HG03139 (cell line): ENCODE measurements around the gene ABHD13.
A peak's percentile ranks its signal among the peaks of the same experiment; 100 is the strongest.
"Not testable (repeated sequence)": the region's sequence is repeated elsewhere in the genome, so short reads cannot be mapped to it uniquely, and the experiment has no call there.

ENCODE experiments used
- ATAC-seq: cut with Tn5 transposase; IDR thresholded peaks from one replicate; pipeline ENCODE4 v1.9.1; 2021; ENCODE audit not compliant: unreplicated experiment

The ABHD13 gene

GRCh38 chr13:108218044-108218974, at the start of gene ABHD13:
Gene ABHD13 (plus strand): TSS chr13:108218392. CDS start chr13:108229219, 10,827 bp downstream.
- peak; percentile 68 for ATAC-seq

DNA sequence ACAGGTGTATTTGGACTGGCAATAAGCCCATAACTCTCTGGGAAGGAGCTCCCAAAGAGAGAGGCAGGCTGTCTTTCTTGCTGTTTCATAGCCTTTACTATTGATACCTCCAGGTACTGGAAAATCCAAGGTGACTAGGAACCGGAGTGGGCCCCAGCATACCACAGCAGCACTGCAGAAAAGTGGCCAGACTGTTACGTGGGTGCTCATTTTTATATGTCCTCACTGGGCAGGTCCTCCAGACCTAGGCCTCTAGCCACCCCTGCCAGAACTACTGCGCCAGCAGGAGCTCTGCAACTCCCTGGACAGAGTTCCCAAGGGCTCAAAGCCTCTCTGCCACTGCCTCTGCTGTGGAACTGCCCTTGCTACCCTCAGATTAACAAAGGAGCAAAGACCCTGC, 49.3 kb upstream of the ABHD13 start:
- no peak for ATAC-seq

- ATAC-seq, result peak; percentile 58
Measured at GRCh38 chr13:108176685-108177274, 41.4 kb upstream of the ABHD13 start.

DNA sequence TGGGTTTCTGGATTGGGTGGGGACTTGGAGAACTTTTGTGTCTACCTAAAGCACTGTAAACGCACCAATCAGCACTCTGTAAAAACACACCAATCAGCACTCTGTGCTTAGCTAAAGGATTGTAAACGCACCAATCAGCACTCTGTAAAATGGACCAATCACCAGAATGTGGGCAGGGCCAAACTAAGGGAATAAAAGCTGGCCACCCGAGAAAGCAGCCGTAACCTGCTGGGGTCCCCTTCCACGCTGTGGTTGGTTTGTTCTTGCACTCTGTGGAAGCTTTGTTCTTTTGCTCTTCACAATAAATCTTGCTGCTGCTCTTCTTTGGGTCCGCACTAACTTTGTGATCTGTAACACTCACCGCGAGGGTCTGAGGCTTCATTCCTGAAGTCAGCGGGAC, 40.1 kb upstream of the ABHD13 start:
- no peak for ATAC-seq

GRCh38 chr13:108182652-108183051, 35.5 kb upstream of the ABHD13 start:
- ATAC-seq, result no peak

DNA sequence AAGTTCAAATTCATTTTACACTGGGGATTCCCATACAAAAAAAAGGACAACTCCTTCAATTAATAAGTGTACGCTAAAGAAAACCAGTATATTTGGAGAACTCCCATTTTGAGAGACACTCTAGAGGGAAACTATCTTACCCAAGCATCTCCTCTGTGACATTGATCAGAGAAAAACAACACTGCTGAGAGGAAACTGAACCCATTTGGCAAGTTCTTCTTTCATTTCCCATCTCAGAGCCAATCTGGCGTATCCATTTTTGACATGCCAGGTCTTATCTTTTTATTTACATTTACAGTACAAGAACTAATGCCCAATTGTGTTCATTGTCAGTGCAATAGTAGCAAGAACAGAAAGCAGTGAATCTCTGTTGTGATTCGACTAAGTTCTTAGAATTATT, 33.0 kb upstream of the ABHD13 start:
- ATAC-seq, result no peak

DNA sequence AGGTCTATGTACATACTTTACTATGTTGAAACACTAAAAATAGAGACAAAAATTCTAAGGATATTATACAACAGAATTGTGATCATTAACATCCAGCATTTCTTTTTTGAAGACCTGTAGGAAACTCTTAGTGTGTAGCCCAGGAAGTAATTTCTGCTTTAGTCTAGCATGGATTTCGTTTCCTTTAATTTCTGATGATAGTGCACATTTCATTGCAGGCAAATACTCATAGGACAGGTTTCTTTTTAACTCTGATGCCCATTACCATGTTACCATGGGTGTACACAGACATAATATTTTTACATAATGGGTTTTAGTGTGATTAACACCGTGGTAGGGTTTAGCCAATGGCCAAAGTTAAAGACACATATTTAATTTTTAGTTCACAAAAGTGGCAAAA, 29.9 kb upstream of the ABHD13 start:
- no peak for ATAC-seq

GRCh38 chr13:108190897-108191296, 27.3 kb upstream of the ABHD13 start:
- ATAC-seq, result no peak

DNA sequence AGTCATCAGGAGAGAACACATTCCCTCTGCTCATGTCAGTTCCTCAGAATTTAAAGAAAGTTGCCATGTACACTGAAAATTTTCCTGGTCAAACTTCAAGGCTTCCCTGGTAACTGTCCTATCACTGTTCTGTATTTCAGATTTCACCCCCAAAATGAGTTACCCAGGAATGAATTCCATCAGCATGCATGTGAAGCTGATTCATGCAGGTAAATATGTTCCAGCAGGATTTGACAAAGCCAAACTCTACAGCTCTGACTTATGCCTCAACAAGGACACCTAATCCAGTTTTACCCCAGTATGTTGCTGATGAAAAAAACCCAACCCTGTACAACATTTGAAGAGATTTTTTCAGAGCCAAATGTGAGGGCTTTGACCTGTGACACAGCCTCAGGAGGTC, 24.4 kb upstream of the ABHD13 start:
- no peak for ATAC-seq

- ATAC-seq, result no peak
Measured at GRCh38 chr13:108194435-108194936, 23.7 kb upstream of the ABHD13 start.

- no peak for ATAC-seq
Measured at GRCh38 chr13:108195146-108195545, 23.0 kb upstream of the ABHD13 start.

GRCh38 chr13:108195861-108196260, 22.3 kb upstream of the ABHD13 start:
- ATAC-seq, result no peak

GRCh38 chr13:108200781-108201398, 17.3 kb upstream of the ABHD13 start:
- no peak for ATAC-seq

- no peak for ATAC-seq
Measured at GRCh38 chr13:108210551-108210950, 7.6 kb upstream of the ABHD13 start.

DNA sequence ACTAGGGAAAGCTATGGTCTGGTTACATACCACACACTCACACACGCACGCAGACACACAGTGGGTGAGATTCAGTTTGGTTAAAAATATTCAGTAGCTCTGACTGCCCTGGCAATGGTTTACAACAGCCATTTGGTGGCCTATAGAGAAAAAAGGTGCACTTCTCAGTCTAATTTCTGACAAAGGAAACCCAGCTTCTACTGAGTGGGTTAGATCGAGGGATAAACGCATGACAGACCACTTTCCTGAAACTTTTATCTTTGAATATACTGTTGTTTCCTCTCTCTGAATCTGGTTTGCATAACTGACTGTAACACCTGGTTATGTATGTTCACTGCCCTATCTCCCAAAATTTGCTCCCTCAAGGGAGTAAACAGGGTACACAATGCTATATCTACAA, 5.3 kb upstream of the ABHD13 start:
- peak; percentile 42 for ATAC-seq

- no peak for ATAC-seq
Measured at GRCh38 chr13:108213946-108214345, 4.2 kb upstream of the ABHD13 start.

- no peak for ATAC-seq
Measured at GRCh38 chr13:108214441-108215271, 3.5 kb upstream of the ABHD13 start.

DNA sequence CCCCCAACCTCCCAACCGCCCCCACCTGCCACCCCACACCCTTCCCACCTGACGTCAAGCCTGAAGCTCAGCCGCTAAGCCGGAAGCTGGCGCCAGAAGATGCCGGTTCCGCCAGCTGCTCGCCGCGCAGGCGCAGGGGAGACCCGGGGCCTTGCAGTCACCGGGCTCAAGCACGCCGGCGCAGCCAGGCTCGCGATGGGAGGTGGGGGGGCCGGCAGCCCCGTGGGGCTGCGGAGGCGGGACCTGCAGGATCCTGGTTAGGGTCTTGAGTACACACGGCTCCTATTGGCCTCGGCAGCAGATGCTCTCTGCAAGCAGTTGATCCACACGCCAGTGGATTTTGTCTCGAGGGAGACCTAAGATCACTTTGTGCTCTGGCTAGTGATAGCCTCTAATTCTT, 2.8 kb upstream of the ABHD13 start, which contains the start of gene LIG4:
Gene LIG4 (minus strand): TSS at position 101 of the 400 bp plus-strand sequence. CDS start 4,268 bp downstream, outside the sequence.
- peak; percentile 49 for ATAC-seq

GRCh38 chr13:108217307-108218043, 717 bp upstream of the ABHD13 start:
- not testable (repeated sequence) for ATAC-seq

DNA sequence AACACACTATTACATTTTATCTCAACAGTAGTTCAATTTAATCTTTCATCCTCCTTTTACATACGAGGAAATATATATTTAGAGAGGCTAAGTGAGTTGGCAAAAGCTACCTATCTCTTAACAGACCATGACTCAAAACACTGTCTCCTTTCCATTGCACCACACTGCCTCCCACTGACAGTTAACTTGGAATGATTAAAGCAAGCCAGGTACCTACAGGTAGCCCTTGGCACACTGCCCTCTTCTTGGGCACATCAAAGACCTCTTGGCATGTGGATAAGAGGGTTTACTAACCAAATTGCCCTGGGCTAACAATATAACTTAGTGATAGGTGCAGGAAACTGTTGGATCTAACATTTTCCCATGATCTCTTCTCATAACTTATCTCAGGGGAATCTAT, 1.8 kb downstream of the ABHD13 start:
- ATAC-seq, result no peak
